HG02759 (cell line): ENCODE data around the gene PCDHA5.

ENCODE experiments used
- ATAC-seq: cut with Tn5 transposase; IDR thresholded peaks from one replicate; pipeline ENCODE4 v1.9.1; 2021; ENCODE audit warnings: mild to moderate bottlenecking, moderate library complexity; ENCODE audit not compliant: unreplicated experiment

PCDHA5 gene

DNA sequence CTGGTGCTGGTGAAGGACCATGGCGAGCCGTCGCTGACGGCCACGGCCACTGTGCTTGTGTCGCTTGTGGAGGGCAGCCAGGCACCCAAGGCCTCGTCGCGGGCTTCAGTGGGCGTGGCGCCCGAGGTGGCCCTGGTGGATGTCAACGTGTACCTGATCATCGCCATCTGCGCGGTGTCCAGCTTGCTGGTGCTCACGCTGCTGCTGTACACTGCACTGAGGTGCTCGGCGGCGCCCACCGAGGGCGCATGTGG lies 36.5 kb downstream of the PCDHA5 start:
- no peak for ATAC-seq

DNA sequence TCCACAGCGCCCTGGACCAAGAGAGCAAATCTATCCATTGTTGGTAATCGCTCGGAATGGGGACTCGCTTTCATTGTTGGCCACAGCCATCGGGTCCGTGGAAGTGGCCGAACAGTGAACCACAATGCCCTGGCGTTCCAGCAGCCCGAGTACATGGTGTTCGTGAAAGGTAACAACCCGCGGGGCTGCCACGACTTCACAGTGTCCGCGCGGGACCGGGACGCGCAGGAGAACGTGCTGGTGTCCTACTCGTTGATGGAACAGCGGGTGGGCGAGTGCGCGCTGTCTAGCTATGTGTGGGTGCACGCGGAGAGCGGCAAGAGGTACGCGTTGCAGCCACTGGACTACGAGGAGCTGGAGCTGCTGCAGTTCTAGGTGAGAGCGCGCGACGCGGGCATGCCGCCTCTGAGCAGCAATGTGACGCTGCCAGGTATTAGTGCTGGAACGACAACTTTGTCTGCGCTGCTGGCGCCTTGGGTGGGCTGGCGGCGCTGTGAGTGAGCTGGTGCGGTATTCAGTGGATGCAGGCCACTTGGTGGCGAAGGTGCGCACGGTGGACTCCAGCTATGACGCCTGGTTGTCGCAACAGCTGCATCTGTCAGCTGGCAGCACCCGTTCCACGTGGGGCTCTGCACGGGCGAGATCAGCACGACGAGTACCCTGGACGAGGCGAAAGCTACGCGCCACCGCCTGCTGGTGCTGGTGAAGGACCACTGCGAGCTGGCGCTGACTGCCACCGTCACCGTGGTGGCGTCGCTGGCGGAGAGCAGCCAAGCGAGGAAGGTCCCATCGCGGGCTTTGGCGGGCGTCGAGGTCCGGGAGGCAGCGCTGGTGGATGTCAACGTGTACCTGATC lies 41.3 kb downstream of the PCDHA5 start:
- no peak for ATAC-seq

DNA sequence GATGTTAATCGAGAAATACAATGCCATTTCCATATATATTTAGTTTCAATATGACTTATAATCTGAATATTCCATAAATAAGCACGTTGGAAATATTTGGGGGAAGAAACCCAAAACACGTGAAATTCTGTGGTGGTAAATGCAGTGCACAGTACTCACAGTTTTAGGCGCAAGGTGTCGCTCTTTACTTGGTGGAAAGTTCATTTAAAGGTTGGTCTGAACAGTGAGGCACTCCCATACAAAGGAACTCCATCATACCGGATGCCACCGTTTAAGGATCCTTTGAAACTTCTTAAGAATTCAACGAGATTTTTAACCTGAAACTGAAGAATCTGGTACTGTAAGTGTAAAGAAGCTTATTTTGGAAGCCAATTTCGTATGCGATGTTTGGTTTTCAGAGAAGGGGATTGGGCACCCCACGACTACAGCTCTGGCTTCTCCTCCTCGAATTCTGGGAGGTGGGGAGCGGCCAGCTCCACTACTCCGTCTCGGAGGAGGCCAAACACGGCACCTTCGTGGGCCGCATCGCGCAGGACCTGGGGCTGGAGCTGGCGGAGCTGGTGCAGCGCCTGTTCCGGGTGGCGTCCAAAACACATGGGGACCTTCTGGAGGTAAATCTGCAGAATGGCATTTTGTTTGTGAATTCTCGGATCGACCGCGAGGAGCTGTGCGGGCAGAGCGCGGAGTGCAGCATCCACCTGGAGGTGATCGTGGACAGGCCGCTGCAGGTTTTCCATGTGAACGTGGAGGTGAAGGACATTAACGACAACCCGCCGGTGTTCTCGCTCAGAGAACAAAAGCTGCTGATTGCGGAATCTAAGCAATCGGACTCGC lies 47.5 kb downstream of the PCDHA5 start, which contains the start of gene PCDHA11:
TSS of gene PCDHA11 (plus strand) at position 237 of the 834 bp plus-strand sequence. CDS start at position 384, 147 bp downstream.
- ATAC-seq: no peak

DNA sequence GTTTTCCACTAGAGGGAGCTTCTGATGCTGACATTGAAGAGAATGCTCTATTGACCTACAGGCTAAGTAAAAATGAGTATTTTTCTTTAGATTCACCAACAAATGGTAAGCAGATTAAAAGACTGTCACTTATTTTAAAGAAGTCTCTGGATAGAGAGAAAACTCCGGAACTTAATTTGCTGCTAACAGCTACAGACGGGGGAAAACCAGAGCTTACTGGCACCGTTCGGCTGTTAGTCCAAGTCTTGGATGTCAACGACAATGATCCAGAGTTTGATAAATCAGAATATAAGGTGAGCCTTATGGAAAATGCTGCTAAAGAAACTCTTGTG lies 48.1 kb downstream of the PCDHA5 start:
- no peak for ATAC-seq

DNA sequence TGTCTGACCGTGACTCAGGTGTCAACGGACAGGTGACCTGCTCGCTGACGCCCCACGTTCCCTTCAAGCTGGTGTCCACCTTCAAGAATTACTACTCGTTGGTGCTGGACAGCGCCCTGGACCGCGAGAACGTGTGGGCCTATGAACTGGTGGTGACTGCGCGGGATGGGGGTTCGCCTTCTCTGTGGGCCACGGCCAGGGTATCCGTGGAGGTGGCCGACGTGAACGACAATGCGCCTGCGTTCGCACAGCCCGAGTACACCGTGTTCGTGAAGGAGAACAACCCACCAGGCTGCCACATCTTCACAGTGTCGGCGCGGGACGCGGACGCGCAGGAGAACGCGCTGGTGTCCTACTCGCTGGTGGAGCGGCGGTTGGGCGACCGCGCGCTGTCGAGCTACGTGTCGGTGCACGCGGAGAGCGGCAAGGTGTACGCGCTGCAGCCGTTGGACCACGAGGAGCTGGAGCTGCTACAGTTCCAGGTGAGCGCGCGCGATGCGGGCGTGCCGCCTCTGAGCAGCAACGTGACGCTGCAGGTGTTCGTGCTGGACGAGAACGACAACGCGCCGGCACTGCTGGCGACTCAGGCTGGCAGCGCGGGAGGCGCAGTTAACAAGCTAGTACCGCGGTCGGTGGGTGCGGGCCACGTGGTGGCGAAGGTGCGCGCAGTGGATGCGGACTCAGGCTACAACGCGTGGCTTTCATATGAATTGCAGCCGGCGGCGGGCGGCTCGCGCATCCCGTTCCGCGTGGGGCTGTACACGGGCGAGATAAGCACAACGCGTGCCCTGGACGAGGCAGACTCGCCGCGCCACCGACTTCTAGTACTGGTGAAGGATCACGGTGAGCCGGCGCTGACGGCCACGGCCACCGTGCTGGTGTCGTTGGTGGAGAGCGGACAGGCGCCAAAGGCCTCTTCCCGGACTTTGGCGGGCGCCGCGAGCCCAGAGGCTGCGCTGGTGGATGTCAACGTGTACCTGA lies 49.1 kb downstream of the PCDHA5 start:
- ATAC-seq: no peak
